NB4 (cell line): ENCODE results near the gene PRKACG.

ENCODE experiments used
- MYC ChIP-seq: IDR thresholded peaks from 2 replicates; pipeline ENCODE4 v1.6.1; 2011; ENCODE audit warnings: low read depth, low read length
- POLR2A ChIP-seq: IDR thresholded peaks from 2 replicates; pipeline ENCODE4 v1.6.1; 2011; ENCODE audit warnings: mild to moderate bottlenecking; ENCODE audit not compliant: insufficient read length; ENCODE audit errors: extremely low read depth
- TF ChIP-seq, protein P1 (sequence below): IDR thresholded peaks from one replicate; pipeline ENCODE4 v1.5.1; 2012; ENCODE audit warnings: low read depth, low read length
- TF ChIP-seq, protein P2 (sequence below): IDR thresholded peaks from 2 replicates; pipeline ENCODE4 v1.6.1; 2011; ENCODE audit warnings: low read depth, low read length

DNA sequence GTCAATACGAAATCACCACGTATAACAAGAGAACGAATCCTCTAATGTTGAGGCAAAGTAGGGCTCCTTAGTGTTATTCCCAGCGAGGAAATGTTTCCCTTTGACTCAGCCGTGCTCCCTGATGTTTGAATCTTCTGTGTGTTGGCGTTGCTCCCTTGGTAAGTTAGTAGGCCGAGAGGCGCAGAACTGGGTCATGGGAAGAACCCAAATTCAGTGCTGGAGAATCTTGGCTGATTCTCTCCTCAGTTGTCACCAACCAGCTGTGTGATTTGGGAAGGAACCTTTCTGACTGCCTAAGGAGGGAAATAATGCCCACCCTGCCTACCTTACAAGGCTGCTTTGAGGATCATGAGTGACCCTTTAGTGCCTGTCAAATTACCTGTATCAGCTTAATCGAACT lies 22.5 kb downstream of the PRKACG start:
- TF ChIP-seq, protein P1, sequence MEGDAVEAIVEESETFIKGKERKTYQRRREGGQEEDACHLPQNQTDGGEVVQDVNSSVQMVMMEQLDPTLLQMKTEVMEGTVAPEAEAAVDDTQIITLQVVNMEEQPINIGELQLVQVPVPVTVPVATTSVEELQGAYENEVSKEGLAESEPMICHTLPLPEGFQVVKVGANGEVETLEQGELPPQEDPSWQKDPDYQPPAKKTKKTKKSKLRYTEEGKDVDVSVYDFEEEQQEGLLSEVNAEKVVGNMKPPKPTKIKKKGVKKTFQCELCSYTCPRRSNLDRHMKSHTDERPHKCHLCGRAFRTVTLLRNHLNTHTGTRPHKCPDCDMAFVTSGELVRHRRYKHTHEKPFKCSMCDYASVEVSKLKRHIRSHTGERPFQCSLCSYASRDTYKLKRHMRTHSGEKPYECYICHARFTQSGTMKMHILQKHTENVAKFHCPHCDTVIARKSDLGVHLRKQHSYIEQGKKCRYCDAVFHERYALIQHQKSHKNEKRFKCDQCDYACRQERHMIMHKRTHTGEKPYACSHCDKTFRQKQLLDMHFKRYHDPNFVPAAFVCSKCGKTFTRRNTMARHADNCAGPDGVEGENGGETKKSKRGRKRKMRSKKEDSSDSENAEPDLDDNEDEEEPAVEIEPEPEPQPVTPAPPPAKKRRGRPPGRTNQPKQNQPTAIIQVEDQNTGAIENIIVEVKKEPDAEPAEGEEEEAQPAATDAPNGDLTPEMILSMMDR = no peak
- no peak for TF ChIP-seq POLR2A
- TF ChIP-seq, protein P2, sequence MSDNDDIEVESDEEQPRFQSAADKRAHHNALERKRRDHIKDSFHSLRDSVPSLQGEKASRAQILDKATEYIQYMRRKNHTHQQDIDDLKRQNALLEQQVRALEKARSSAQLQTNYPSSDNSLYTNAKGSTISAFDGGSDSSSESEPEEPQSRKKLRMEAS = no peak
- TF ChIP-seq MYC = no peak
